Measurements from ENCODE around the gene FGF18. TPM values are rescaled to one million over a fixed set of nuclear protein-coding genes. Genes with fewer than 3 reads are reported as not detected.

FGF18 gene
- polyA plus RNA-seq, 2 donors: 0.06 to 0.18 TPM

- no peaks in the 10 kb centered on the region for H3K4me1 ChIP-seq (ENCODE audit: control insufficient read depth in 2 of 2, insufficient read depth in 2 of 2, low read length in 1 of 2)
- WGBS, 2 donors: 85 to 87% methylated on average over 20 of the region's 20 CpGs
- no peaks in the 10 kb centered on the region for H3K27me3 ChIP-seq (ENCODE audit: control insufficient read depth in 1 of 2, insufficient read depth in 2 of 2, low read length in 2 of 2)
- no peaks in the 10 kb centered on the region for H3K36me3 ChIP-seq (ENCODE audit: control insufficient read depth in 2 of 2, insufficient read depth in 2 of 2, low read length in 1 of 2)
- H3K9me3 ChIP-seq (ENCODE audit: control insufficient read depth in 2 of 2, insufficient read depth in 1 of 2, low read depth in 1 of 2, low read length in 1 of 2): no peaks in the 10 kb centered on the region
- H3K27ac ChIP-seq (ENCODE audit: low read depth in 2 of 2, low read length in 1 of 2): no peak overlapping the region
- H3K4me3 ChIP-seq (ENCODE audit: low read depth in 1 of 2, low read length in 2 of 2): no peak overlapping the region
These were observed 8.1 kb downstream of the FGF18 start for GRCh38 chr5:171427318-171428167.

GRCh38 chr5:171428168-171428696 lies 8.8 kb downstream of the FGF18 start:
- 93 to 94% methylated on average over 9 of the region's 9 CpGs for WGBS, 2 donors
- Histone ChIP-seq H3K36me3 (ENCODE audit: control insufficient read depth in 2 of 2, insufficient read depth in 2 of 2, low read length in 1 of 2) (no peaks in the 10 kb centered on the region), H3K27ac (ENCODE audit: low read depth in 2 of 2, low read length in 1 of 2) (no peak overlapping the region), H3K4me3 (ENCODE audit: low read depth in 1 of 2, low read length in 2 of 2) (no peak overlapping the region), H3K9me3 (ENCODE audit: control insufficient read depth in 2 of 2, insufficient read depth in 1 of 2, low read depth in 1 of 2, low read length in 1 of 2) (no peaks in the 10 kb centered on the region), H3K4me1 (ENCODE audit: control insufficient read depth in 2 of 2, insufficient read depth in 2 of 2, low read length in 1 of 2) (no peaks in the 10 kb centered on the region), H3K27me3 (ENCODE audit: control insufficient read depth in 1 of 2, insufficient read depth in 2 of 2, low read length in 2 of 2) (no peaks in the 10 kb centered on the region)

- no peak overlapping the region for H3K27ac ChIP-seq (ENCODE audit: low read depth in 2 of 2, low read length in 1 of 2)
- H3K9me3 ChIP-seq (ENCODE audit: control insufficient read depth in 2 of 2, insufficient read depth in 1 of 2, low read depth in 1 of 2, low read length in 1 of 2): no peaks in the 10 kb centered on the region
- no peaks in the 10 kb centered on the region for H3K36me3 ChIP-seq (ENCODE audit: control insufficient read depth in 2 of 2, insufficient read depth in 2 of 2, low read length in 1 of 2)
- WGBS, 2 donors: 86 to 90% methylated on average over 16 of the region's 16 CpGs
- H3K27me3 ChIP-seq (ENCODE audit: control insufficient read depth in 1 of 2, insufficient read depth in 2 of 2, low read length in 2 of 2): no peaks in the 10 kb centered on the region
- no peaks in the 10 kb centered on the region for H3K4me1 ChIP-seq (ENCODE audit: control insufficient read depth in 2 of 2, insufficient read depth in 2 of 2, low read length in 1 of 2)
- H3K4me3 ChIP-seq (ENCODE audit: low read depth in 1 of 2, low read length in 2 of 2): no peak overlapping the region
These were observed 9.5 kb downstream of the FGF18 start for GRCh38 chr5:171428809-171429542.

- H3K27me3 ChIP-seq (ENCODE audit: control insufficient read depth in 1 of 2, insufficient read depth in 2 of 2, low read length in 2 of 2): no peaks in the 10 kb centered on the region
These were observed 10.1 kb downstream of the FGF18 start for GRCh38 chr5:171429543-171429910.

GRCh38 chr5:171431251-171431777 lies 11.9 kb downstream of the FGF18 start:
- no peaks in the 10 kb centered on the region for H3K4me1 ChIP-seq (ENCODE audit: control insufficient read depth in 2 of 2, insufficient read depth in 2 of 2, low read length in 1 of 2)
- no peak overlapping the region for H3K27ac ChIP-seq (ENCODE audit: low read depth in 2 of 2, low read length in 1 of 2)
- H3K4me3 ChIP-seq (ENCODE audit: low read depth in 1 of 2, low read length in 2 of 2): no peak overlapping the region
- 88% methylated on average over 7 of the region's 7 CpGs for WGBS, 2 donors
- no peaks in the 10 kb centered on the region for H3K36me3 ChIP-seq (ENCODE audit: control insufficient read depth in 2 of 2, insufficient read depth in 2 of 2, low read length in 1 of 2)
- no peaks in the 10 kb centered on the region for H3K27me3 ChIP-seq (ENCODE audit: control insufficient read depth in 1 of 2, insufficient read depth in 2 of 2, low read length in 2 of 2)
- H3K9me3 ChIP-seq (ENCODE audit: control insufficient read depth in 2 of 2, insufficient read depth in 1 of 2, low read depth in 1 of 2, low read length in 1 of 2): no peaks in the 10 kb centered on the region

More at GRCh38 chr5:171429543-171429910, 10.1 kb downstream of the FGF18 start:
- Histone ChIP-seq H3K27ac (ENCODE audit: low read depth in 2 of 2, low read length in 1 of 2) (no peak overlapping the region), H3K4me1 (ENCODE audit: control insufficient read depth in 2 of 2, insufficient read depth in 2 of 2, low read length in 1 of 2) (no peaks in the 10 kb centered on the region), H3K4me3 (ENCODE audit: low read depth in 1 of 2, low read length in 2 of 2) (no peak overlapping the region), H3K9me3 (ENCODE audit: control insufficient read depth in 2 of 2, insufficient read depth in 1 of 2, low read depth in 1 of 2, low read length in 1 of 2) (no peaks in the 10 kb centered on the region), H3K36me3 (ENCODE audit: control insufficient read depth in 2 of 2, insufficient read depth in 2 of 2, low read length in 1 of 2) (no peaks in the 10 kb centered on the region)
- WGBS, 2 donors: 88 to 91% methylated on average over 4 of the region's 4 CpGs

GRCh38 chr5:171432076-171432475 lies 12.6 kb downstream of the FGF18 start:
- Histone ChIP-seq H3K27me3 (ENCODE audit: control insufficient read depth in 1 of 2, insufficient read depth in 2 of 2, low read length in 2 of 2) (no peaks in the 10 kb centered on the region), H3K36me3 (ENCODE audit: control insufficient read depth in 2 of 2, insufficient read depth in 2 of 2, low read length in 1 of 2) (no peaks in the 10 kb centered on the region), H3K27ac (ENCODE audit: low read depth in 2 of 2, low read length in 1 of 2) (no peak overlapping the region), H3K4me1 (ENCODE audit: control insufficient read depth in 2 of 2, insufficient read depth in 2 of 2, low read length in 1 of 2) (no peaks in the 10 kb centered on the region), H3K9me3 (ENCODE audit: control insufficient read depth in 2 of 2, insufficient read depth in 1 of 2, low read depth in 1 of 2, low read length in 1 of 2) (no peaks in the 10 kb centered on the region), H3K4me3 (ENCODE audit: low read depth in 1 of 2, low read length in 2 of 2) (no peak overlapping the region)
- WGBS, 2 donors: 75 to 87% methylated on average over 7 to 8 of the region's 8 CpGs

GRCh38 chr5:171432583-171433351 lies 13.3 kb downstream of the FGF18 start:
- Histone ChIP-seq H3K4me3 (ENCODE audit: low read depth in 1 of 2, low read length in 2 of 2) (no peak overlapping the region), H3K9me3 (ENCODE audit: control insufficient read depth in 2 of 2, insufficient read depth in 1 of 2, low read depth in 1 of 2, low read length in 1 of 2) (no peaks in the 10 kb centered on the region), H3K4me1 (ENCODE audit: control insufficient read depth in 2 of 2, insufficient read depth in 2 of 2, low read length in 1 of 2) (no peaks in the 10 kb centered on the region), H3K27me3 (ENCODE audit: control insufficient read depth in 1 of 2, insufficient read depth in 2 of 2, low read length in 2 of 2) (no peaks in the 10 kb centered on the region), H3K27ac (ENCODE audit: low read depth in 2 of 2, low read length in 1 of 2) (no peak overlapping the region), H3K36me3 (ENCODE audit: control insufficient read depth in 2 of 2, insufficient read depth in 2 of 2, low read length in 1 of 2) (no peaks in the 10 kb centered on the region)
- 86% methylated on average over 16 of the region's 16 CpGs for WGBS, 2 donors

GRCh38 chr5:171433352-171433698 lies 13.9 kb downstream of the FGF18 start:
- WGBS, 2 donors: 66 to 68% methylated on average over 6 of the region's 6 CpGs
- no peaks in the 10 kb centered on the region for H3K36me3 ChIP-seq (ENCODE audit: control insufficient read depth in 2 of 2, insufficient read depth in 2 of 2, low read length in 1 of 2)
- H3K9me3 ChIP-seq (ENCODE audit: control insufficient read depth in 2 of 2, insufficient read depth in 1 of 2, low read depth in 1 of 2, low read length in 1 of 2): no peaks in the 10 kb centered on the region
- no peaks in the 10 kb centered on the region for H3K4me1 ChIP-seq (ENCODE audit: control insufficient read depth in 2 of 2, insufficient read depth in 2 of 2, low read length in 1 of 2)
- H3K4me3 ChIP-seq (ENCODE audit: low read depth in 1 of 2, low read length in 2 of 2): no peak overlapping the region
- H3K27ac ChIP-seq (ENCODE audit: low read depth in 2 of 2, low read length in 1 of 2): no peak overlapping the region
- H3K27me3 ChIP-seq (ENCODE audit: control insufficient read depth in 1 of 2, insufficient read depth in 2 of 2, low read length in 2 of 2): no peaks in the 10 kb centered on the region

- 88 to 90% methylated on average over 5 of the region's 5 CpGs for WGBS, 2 donors
- Histone ChIP-seq H3K9me3 (ENCODE audit: control insufficient read depth in 2 of 2, insufficient read depth in 1 of 2, low read depth in 1 of 2, low read length in 1 of 2) (no peaks in the 10 kb centered on the region), H3K4me3 (ENCODE audit: low read depth in 1 of 2, low read length in 2 of 2) (no peak overlapping the region), H3K27me3 (ENCODE audit: control insufficient read depth in 1 of 2, insufficient read depth in 2 of 2, low read length in 2 of 2) (no peaks in the 10 kb centered on the region), H3K4me1 (ENCODE audit: control insufficient read depth in 2 of 2, insufficient read depth in 2 of 2, low read length in 1 of 2) (no peaks in the 10 kb centered on the region), H3K27ac (ENCODE audit: low read depth in 2 of 2, low read length in 1 of 2) (no peak overlapping the region), H3K36me3 (ENCODE audit: control insufficient read depth in 2 of 2, insufficient read depth in 2 of 2, low read length in 1 of 2) (no peaks in the 10 kb centered on the region)
These were observed 14.7 kb downstream of the FGF18 start for GRCh38 chr5:171433982-171434676.

Measured in esophagus (tissue), 2 donors.